GM19043 (cell line): ENCODE data around the gene KRCC1.

Experiments
- ATAC-seq: cut with Tn5 transposase; IDR thresholded peaks from one replicate; pipeline ENCODE4 v1.9.1; 2021; ENCODE audit warnings: low read depth; ENCODE audit not compliant: unreplicated experiment

KRCC1 gene

GRCh38 chr2:88055371-88056128 is at the start of gene KRCC1:
TSS of gene KRCC1 (minus strand) at chr2:88055783. CDS start at chr2:88028563, 27,220 bp downstream.
- ATAC-seq: peak; percentile 85

- no peak for ATAC-seq
Observed at GRCh38 chr2:88100489-88100858, 44.9 kb upstream of the KRCC1 start.

- ATAC-seq: no peak
Observed at GRCh38 chr2:88099798-88100488, 44.4 kb upstream of the KRCC1 start.

GRCh38 chr2:88098558-88098900 is 42.9 kb upstream of the KRCC1 start:
- no peak for ATAC-seq

GRCh38 chr2:88097891-88098557 is 42.4 kb upstream of the KRCC1 start:
- ATAC-seq: no peak

- no peak for ATAC-seq
Observed at GRCh38 chr2:88097192-88097591, 41.6 kb upstream of the KRCC1 start.

- ATAC-seq: no peak
Observed at GRCh38 chr2:88096708-88097107, 41.1 kb upstream of the KRCC1 start.

GRCh38 chr2:88095022-88095421 is 39.4 kb upstream of the KRCC1 start:
- no peak for ATAC-seq

GRCh38 chr2:88092773-88093172 is 37.2 kb upstream of the KRCC1 start:
- no peak for ATAC-seq

- ATAC-seq: no peak
Observed at GRCh38 chr2:88091943-88092342, 36.4 kb upstream of the KRCC1 start.

GRCh38 chr2:88090446-88091283 is 35.1 kb upstream of the KRCC1 start:
- ATAC-seq: no peak

- no peak for ATAC-seq
Observed at GRCh38 chr2:88088999-88089398, 33.4 kb upstream of the KRCC1 start.

- no peak for ATAC-seq
Observed at GRCh38 chr2:88087763-88088162, 32.2 kb upstream of the KRCC1 start.

- no peak for ATAC-seq
Observed at GRCh38 chr2:88087073-88087472, 31.5 kb upstream of the KRCC1 start.

GRCh38 chr2:88086401-88086800 is 30.8 kb upstream of the KRCC1 start:
- ATAC-seq: no peak

- ATAC-seq: no peak
Observed at GRCh38 chr2:88085602-88086001, 30.0 kb upstream of the KRCC1 start.

- ATAC-seq: no peak
Observed at GRCh38 chr2:88085099-88085498, 29.5 kb upstream of the KRCC1 start.

GRCh38 chr2:88082781-88083180 is 27.2 kb upstream of the KRCC1 start:
- no peak for ATAC-seq

- no peak for ATAC-seq
Observed at GRCh38 chr2:88081924-88082608, 26.5 kb upstream of the KRCC1 start.

GRCh38 chr2:88080545-88080944 is 25.0 kb upstream of the KRCC1 start:
- no peak for ATAC-seq
